Astrocyte (in vitro differentiated cells and primary cell): ENCODE data around the gene C1orf52. TPM values are rescaled to one million over a fixed set of nuclear protein-coding genes. Genes with fewer than 3 reads are reported as not detected.
"Not testable (repeated sequence)": the region's sequence is repeated elsewhere in the genome, so short reads cannot be mapped to it uniquely, and the experiment has no call there.

Experiments used
- DNase-seq: peaks from one replicate; pipeline ENCODE4 v3.0.0-alpha.2; 2010; ENCODE audit warnings: low read depth
- FAIRE-seq: peaks from 2 replicates; lab custom pipeline; 2011; peaks lifted over from hg19 to GRCh38; lab: Jason Lieb, UNC
- H2AFZ ChIP-seq: 2 replicates; pipeline ENCODE4 v1.6.0; 2012; ENCODE audit warnings: low read depth, low read length, inconsistent platforms
- H3K27ac ChIP-seq: 2 replicates; pipeline ENCODE4 v1.5.1; 2011; ENCODE audit warnings: low read depth, low read length, inconsistent platforms
- H3K27me3 ChIP-seq: 2 replicates; pipeline ENCODE4 v1.6.0; 2011; ENCODE audit warnings: low read length, inconsistent platforms; ENCODE audit not compliant: insufficient read depth
- H3K36me3 ChIP-seq: 2 replicates; pipeline ENCODE4 v1.5.1; 2011; ENCODE audit warnings: low read length, inconsistent platforms; ENCODE audit not compliant: insufficient read depth
- H3K4me1 ChIP-seq: 2 replicates; pipeline ENCODE4 v1.5.1; 2011; ENCODE audit warnings: low read length, inconsistent platforms; ENCODE audit not compliant: insufficient read depth
- H3K4me2 ChIP-seq: 2 replicates; pipeline ENCODE4 v1.6.0; 2012; ENCODE audit warnings: low read length, inconsistent platforms
- H3K4me3 ChIP-seq: 2 replicates; pipeline ENCODE4 v1.5.1; 2011; ENCODE audit warnings: low read depth, mild to moderate bottlenecking, low read length, inconsistent platforms; ENCODE audit not compliant: insufficient read depth
- H3K79me2 ChIP-seq: 2 replicates; pipeline ENCODE4 v1.6.0; 2012; ENCODE audit warnings: mild to moderate bottlenecking, low read length, inconsistent platforms; ENCODE audit not compliant: insufficient read depth
- H3K9ac ChIP-seq: 2 replicates; pipeline ENCODE4 v1.6.0; 2012; ENCODE audit warnings: mild to moderate bottlenecking, low read length, inconsistent platforms
- H3K9me3 ChIP-seq: 2 replicates; pipeline ENCODE4 v1.5.1; 2012; ENCODE audit warnings: low read depth, mild to moderate bottlenecking, low read length, inconsistent platforms; ENCODE audit not compliant: insufficient read depth
- H4K20me1 ChIP-seq: 2 replicates; pipeline ENCODE4 v1.6.0; 2012; ENCODE audit warnings: low read length, inconsistent platforms; ENCODE audit not compliant: insufficient read depth
- H3K27ac Mint-ChIP-seq: one replicate; pipeline ENCODE4 v1.8.0; 2021; ENCODE audit warnings: mild to moderate bottlenecking, mixed read lengths; ENCODE audit not compliant: unreplicated experiment
- H3K27me3 Mint-ChIP-seq: one replicate; pipeline ENCODE4 v1.8.0; 2021; ENCODE audit warnings: low read depth, mixed read lengths; ENCODE audit not compliant: unreplicated experiment
- H3K36me3 Mint-ChIP-seq: one replicate; pipeline ENCODE4 v1.8.0; 2021; ENCODE audit warnings: low read depth, mixed read lengths; ENCODE audit not compliant: unreplicated experiment
- H3K4me1 Mint-ChIP-seq: one replicate; pipeline ENCODE4 v1.8.0; 2021; ENCODE audit warnings: low read depth, mixed read lengths; ENCODE audit not compliant: unreplicated experiment
- H3K4me3 Mint-ChIP-seq: one replicate; pipeline ENCODE4 v1.8.0; 2021; ENCODE audit warnings: mild to moderate bottlenecking, moderate library complexity, mixed read lengths; ENCODE audit not compliant: unreplicated experiment
- H3K9me3 Mint-ChIP-seq: one replicate; pipeline ENCODE4 v1.8.0; 2021; ENCODE audit warnings: mild to moderate bottlenecking, mixed read lengths; ENCODE audit not compliant: unreplicated experiment
- EZH2 ChIP-seq: IDR thresholded peaks from 2 replicates; pipeline ENCODE4 v1.6.1; 2012; ENCODE audit warnings: mild to moderate bottlenecking, low read length, inconsistent platforms; ENCODE audit not compliant: insufficient read depth
- total RNA-seq: library from RNA; stranded (reverse); gene quantifications from 2 replicates; pipeline ENCODE4 v1.2.1, GENCODE V29; 2021
- TF ChIP-seq, protein P1 (sequence below): IDR thresholded peaks from 2 replicates; pipeline ENCODE4 v1.5.1; 2011; ENCODE audit warnings: low read depth, mild to moderate bottlenecking, inconsistent platforms, low read length, moderate library complexity; ENCODE audit not compliant: insufficient read depth

The C1orf52 gene
- total RNA-seq, 1 donor from 2014 or later, result 42.4 TPM

- Mint-ChIP-seq H3K4me3 (no peak overlapping the region), H3K27ac (no peak overlapping the region), H3K9me3 (peaks cover 2% of the 10 kb centered on the region), H3K36me3 (peaks cover 12% of the 10 kb centered on the region), H3K4me1 (peaks cover 11% of the 10 kb centered on the region), H3K27me3 (no peaks in the 10 kb centered on the region)
- H3K4me2 ChIP-seq, result no peak overlapping the region
- no peak overlapping the region for H3K4me3 ChIP-seq
- H3K79me2 ChIP-seq, result peaks cover 22% of the 10 kb centered on the region
- H2AFZ ChIP-seq, result no peak overlapping the region
- no peaks in the 10 kb centered on the region for H3K9me3 ChIP-seq
- no peak overlapping the region for H3K27ac ChIP-seq
- H3K27me3 ChIP-seq, result no peaks in the 10 kb centered on the region
- peaks cover 27% of the 10 kb centered on the region for H3K36me3 ChIP-seq
- no peak for TF ChIP-seq EZH2
- TF ChIP-seq, protein P1, sequence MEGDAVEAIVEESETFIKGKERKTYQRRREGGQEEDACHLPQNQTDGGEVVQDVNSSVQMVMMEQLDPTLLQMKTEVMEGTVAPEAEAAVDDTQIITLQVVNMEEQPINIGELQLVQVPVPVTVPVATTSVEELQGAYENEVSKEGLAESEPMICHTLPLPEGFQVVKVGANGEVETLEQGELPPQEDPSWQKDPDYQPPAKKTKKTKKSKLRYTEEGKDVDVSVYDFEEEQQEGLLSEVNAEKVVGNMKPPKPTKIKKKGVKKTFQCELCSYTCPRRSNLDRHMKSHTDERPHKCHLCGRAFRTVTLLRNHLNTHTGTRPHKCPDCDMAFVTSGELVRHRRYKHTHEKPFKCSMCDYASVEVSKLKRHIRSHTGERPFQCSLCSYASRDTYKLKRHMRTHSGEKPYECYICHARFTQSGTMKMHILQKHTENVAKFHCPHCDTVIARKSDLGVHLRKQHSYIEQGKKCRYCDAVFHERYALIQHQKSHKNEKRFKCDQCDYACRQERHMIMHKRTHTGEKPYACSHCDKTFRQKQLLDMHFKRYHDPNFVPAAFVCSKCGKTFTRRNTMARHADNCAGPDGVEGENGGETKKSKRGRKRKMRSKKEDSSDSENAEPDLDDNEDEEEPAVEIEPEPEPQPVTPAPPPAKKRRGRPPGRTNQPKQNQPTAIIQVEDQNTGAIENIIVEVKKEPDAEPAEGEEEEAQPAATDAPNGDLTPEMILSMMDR, result no peak
- H3K9ac ChIP-seq, result no peak overlapping the region
- no peak for DNase-seq
- FAIRE-seq, result no peak
- H4K20me1 ChIP-seq, result peaks cover 19% of the 10 kb centered on the region
- H3K4me1 ChIP-seq, result peaks cover 21% of the 10 kb centered on the region
Measured at GRCh38 chr1:85262985-85263384, 3.5 kb upstream of the C1orf52 start.

DNA sequence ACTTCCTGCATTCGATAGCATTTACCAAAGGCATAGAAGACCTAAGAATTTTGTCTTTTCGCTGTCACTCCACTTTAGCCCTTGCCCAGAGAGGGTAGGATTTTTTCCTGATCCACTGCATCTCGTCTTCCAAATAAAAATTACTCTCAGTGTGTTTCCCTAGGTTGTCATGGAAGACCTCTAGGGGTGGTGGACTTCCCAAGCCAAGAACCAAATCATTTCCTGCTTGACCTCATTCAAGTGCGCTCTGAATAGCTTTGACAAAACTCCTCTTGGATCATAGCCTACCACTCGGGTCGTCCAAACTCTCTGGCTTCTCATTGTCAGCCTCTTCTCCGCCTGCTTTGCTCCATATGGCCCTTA, 431 bp upstream of the C1orf52 start:
- DNase-seq, result peak; percentile 52
- Histone ChIP-seq H3K4me1 (peaks cover 24% of the 10 kb centered on the region), H3K9ac (peak overlapping the region; percentile 96), H3K27ac (peak overlapping the region; percentile 56), H3K27me3 (no peaks in the 10 kb centered on the region), H3K4me2 (peak overlapping the region; percentile 85), H3K79me2 (peaks cover 33% of the 10 kb centered on the region), H4K20me1 (peaks cover 41% of the 10 kb centered on the region), H3K36me3 (peaks cover 13% of the 10 kb centered on the region), H2AFZ (peak overlapping the region; percentile 70), H3K9me3 (no peaks in the 10 kb centered on the region), H3K4me3 (peak overlapping the region; percentile 91)
- Mint-ChIP-seq H3K27ac (peak overlapping the region; percentile 20), H3K4me1 (peaks cover 18% of the 10 kb centered on the region), H3K4me3 (peak overlapping the region; percentile 93), H3K27me3 (no peaks in the 10 kb centered on the region), H3K9me3 (peaks cover 2% of the 10 kb centered on the region), H3K36me3 (peaks cover 14% of the 10 kb centered on the region)
- TF ChIP-seq EZH2, result no peak
- TF ChIP-seq, protein P1, result no peak
- FAIRE-seq, result no peak

- Mint-ChIP-seq H3K36me3 (peaks cover 14% of the 10 kb centered on the region), H3K27me3 (no peaks in the 10 kb centered on the region), H3K4me1 (peaks cover 15% of the 10 kb centered on the region), H3K27ac (peak overlapping the region; percentile 81), H3K4me3 (peak overlapping the region; percentile 93), H3K9me3 (peaks cover 2% of the 10 kb centered on the region)
- H3K27ac ChIP-seq, result peak overlapping the region; percentile 90
- peak overlapping the region; percentile 91 for H3K4me3 ChIP-seq
- TF ChIP-seq EZH2, result no peak
- TF ChIP-seq, protein P1, result no peak
- H2AFZ ChIP-seq, result no peak overlapping the region
- peaks cover 46% of the 10 kb centered on the region for H4K20me1 ChIP-seq
- H3K4me1 ChIP-seq, result peaks cover 16% of the 10 kb centered on the region
- H3K79me2 ChIP-seq, result peaks cover 38% of the 10 kb centered on the region
- peak overlapping the region; percentile 96 for H3K9ac ChIP-seq
- H3K27me3 ChIP-seq, result no peaks in the 10 kb centered on the region
- no peaks in the 10 kb centered on the region for H3K9me3 ChIP-seq
- H3K4me2 ChIP-seq, result peak overlapping the region; percentile 85
- no peak for FAIRE-seq
- no peak for DNase-seq
- peaks cover 9% of the 10 kb centered on the region for H3K36me3 ChIP-seq
Measured at GRCh38 chr1:85258536-85259117, 835 bp downstream of the C1orf52 start.

GRCh38 chr1:85249042-85249441, 10.4 kb downstream of the C1orf52 start:
- H3K27ac ChIP-seq, H3K4me1 ChIP-seq, H3K4me3 Mint-ChIP-seq, H3K9me3 ChIP-seq, H3K4me3 ChIP-seq, H3K27ac Mint-ChIP-seq, H3K79me2 ChIP-seq, H4K20me1 ChIP-seq, H3K4me2 ChIP-seq, H3K36me3 ChIP-seq, H3K9me3 Mint-ChIP-seq, DNase-seq, FAIRE-seq, H3K27me3 ChIP-seq, H2AFZ ChIP-seq, H3K9ac ChIP-seq, H3K27me3 Mint-ChIP-seq: not testable (repeated sequence)
- Mint-ChIP-seq H3K36me3 (peaks cover 15% of the 10 kb centered on the region), H3K4me1 (peaks cover 25% of the 10 kb centered on the region)
